HUES64 (cell line): ENCODE data around the gene ATXN3.

ENCODE experiments used
- H3K27ac ChIP-seq: 2 replicates; pipeline ENCODE4 v1.7.0; 2013; ENCODE audit warnings: low read depth, low read length, inconsistent platforms
- H3K27me3 ChIP-seq: 2 replicates; pipeline ENCODE4 v1.6.1; 2013; ENCODE audit warnings: mild to moderate bottlenecking, low read length; ENCODE audit not compliant: insufficient read depth
- H3K36me3 ChIP-seq: 2 replicates; pipeline ENCODE4 v1.6.1; 2013; ENCODE audit warnings: mild to moderate bottlenecking, low read length; ENCODE audit not compliant: insufficient read depth
- H3K4me1 ChIP-seq: 2 replicates; pipeline ENCODE4 v1.6.1; 2013; ENCODE audit warnings: mild to moderate bottlenecking, low read length, moderate library complexity; ENCODE audit not compliant: insufficient read depth
- H3K4me3 ChIP-seq: 2 replicates; pipeline ENCODE4 v1.5.1; 2013; ENCODE audit warnings: mild to moderate bottlenecking, low read length, moderate library complexity
- H3K9ac ChIP-seq: 2 replicates; pipeline ENCODE4 v1.6.1; 2013; ENCODE audit warnings: mild to moderate bottlenecking, low read depth, low read length
- H3K9me3 ChIP-seq: 2 replicates; pipeline ENCODE4 v1.6.1; 2013; ENCODE audit warnings: low read depth, low read length; ENCODE audit not compliant: insufficient read depth
- WGBS: fragments of 150-250, 120-280 bp; methylation state at CpG from one replicate; pipeline ENCODE4 v1.1.7; 2013; ENCODE audit warnings: missing lambda C conversion rate; 5-methylcytosine and 5-hydroxymethylcytosine counted together

The ATXN3 gene

GRCh38 chr14:92035890-92036289 is 70.5 kb downstream of the ATXN3 start:
- no peaks in the 10 kb centered on the region for H3K27me3 ChIP-seq
- no peak overlapping the region for H3K4me3 ChIP-seq

GRCh38 chr14:92033906-92034687 is 72.3 kb downstream of the ATXN3 start:
- H3K27ac ChIP-seq: no peak overlapping the region
- peaks cover 25% of the 10 kb centered on the region for H3K36me3 ChIP-seq
- 97% methylated on average over 10 of the region's 11 CpGs for WGBS
- peaks cover 10% of the 10 kb centered on the region for H3K9me3 ChIP-seq
- no peak overlapping the region for H3K9ac ChIP-seq
- H3K4me1 ChIP-seq: peaks cover 10% of the 10 kb centered on the region
- H3K27me3 ChIP-seq: no peaks in the 10 kb centered on the region
- H3K4me3 ChIP-seq: no peak overlapping the region

More at GRCh38 chr14:92035890-92036289, 70.5 kb downstream of the ATXN3 start:
- H3K27ac ChIP-seq: no peak overlapping the region
- WGBS: 85% methylated on average over 1 of the region's 1 CpG
- H3K9me3 ChIP-seq: peaks cover 10% of the 10 kb centered on the region
- H3K4me1 ChIP-seq: peaks cover 12% of the 10 kb centered on the region
- H3K9ac ChIP-seq: no peak overlapping the region
- H3K36me3 ChIP-seq: peaks cover 21% of the 10 kb centered on the region

DNA sequence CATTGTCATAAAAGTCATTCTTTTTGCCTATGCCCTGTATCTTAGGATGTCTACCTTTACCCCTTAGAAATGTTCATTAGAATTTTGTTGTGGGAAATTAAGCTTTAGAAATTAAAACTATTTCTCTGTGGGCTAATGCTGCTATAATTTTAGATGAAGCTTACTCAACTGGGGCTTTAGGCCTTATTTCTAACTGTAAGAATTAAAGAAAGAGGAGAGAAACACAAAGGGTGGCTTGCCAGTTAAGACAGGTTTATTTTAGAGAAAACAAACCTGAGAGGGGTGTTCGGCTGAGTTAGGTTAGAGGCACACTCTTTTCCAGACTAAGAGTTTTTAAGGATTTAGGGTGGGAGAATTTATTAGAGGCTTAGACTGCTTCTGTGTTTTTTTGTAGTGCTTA is 72.9 kb downstream of the ATXN3 start:
- Histone ChIP-seq H3K9me3 (peaks cover 10% of the 10 kb centered on the region), H3K9ac (no peak overlapping the region), H3K27ac (no peak overlapping the region), H3K27me3 (no peaks in the 10 kb centered on the region), H3K36me3 (peaks cover 25% of the 10 kb centered on the region), H3K4me1 (peaks cover 7% of the 10 kb centered on the region; the same call in 1 of the 2 replicates), H3K4me3 (no peak overlapping the region)
- 99% methylated on average over 1 of the region's 1 CpG for WGBS

DNA sequence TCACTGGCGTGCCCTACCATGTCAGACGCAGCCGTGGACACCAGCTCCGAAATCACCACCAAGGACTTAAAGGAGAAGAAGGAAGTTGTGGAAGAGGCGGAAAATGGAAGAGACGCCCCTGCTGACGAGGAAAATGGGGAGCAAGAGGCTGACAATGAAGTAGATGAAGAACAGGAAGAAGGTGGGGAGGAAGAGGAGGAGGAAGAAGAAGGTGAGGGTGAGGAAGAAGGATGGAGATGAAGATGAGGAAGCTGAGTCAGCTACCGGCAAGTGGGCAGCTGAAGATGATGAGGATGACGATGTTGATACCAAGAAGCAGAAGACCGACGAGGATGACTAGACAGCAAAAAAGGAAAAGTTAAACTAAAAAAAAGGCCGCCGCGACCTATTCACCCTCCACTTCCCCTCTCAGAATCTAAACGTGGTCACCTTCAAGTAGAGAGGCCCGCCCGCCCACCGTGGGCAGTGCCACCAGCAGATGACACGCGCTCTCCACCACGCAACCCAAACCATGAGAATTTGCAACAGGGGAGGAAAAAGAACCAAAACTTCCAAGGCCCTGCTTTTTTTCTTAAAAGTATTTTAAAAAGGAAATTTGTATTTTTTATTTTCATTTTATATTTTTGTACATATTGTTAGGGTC is 79.7 kb downstream of the ATXN3 start:
- 95% methylated on average over 20 of the region's 21 CpGs for WGBS
- H3K36me3 ChIP-seq: peaks cover 42% of the 10 kb centered on the region
- H3K27ac ChIP-seq: no peak overlapping the region
- H3K9ac ChIP-seq: no peak overlapping the region
- H3K9me3 ChIP-seq: no peaks in the 10 kb centered on the region
- H3K27me3 ChIP-seq: no peaks in the 10 kb centered on the region
- H3K4me1 ChIP-seq: no peaks in the 10 kb centered on the region
- H3K4me3 ChIP-seq: no peak overlapping the region

GRCh38 chr14:92022036-92022435 is 84.3 kb downstream of the ATXN3 start:
- H3K36me3 ChIP-seq: peaks cover 64% of the 10 kb centered on the region
- 88% methylated on average over 1 of the region's 1 CpG for WGBS

DNA sequence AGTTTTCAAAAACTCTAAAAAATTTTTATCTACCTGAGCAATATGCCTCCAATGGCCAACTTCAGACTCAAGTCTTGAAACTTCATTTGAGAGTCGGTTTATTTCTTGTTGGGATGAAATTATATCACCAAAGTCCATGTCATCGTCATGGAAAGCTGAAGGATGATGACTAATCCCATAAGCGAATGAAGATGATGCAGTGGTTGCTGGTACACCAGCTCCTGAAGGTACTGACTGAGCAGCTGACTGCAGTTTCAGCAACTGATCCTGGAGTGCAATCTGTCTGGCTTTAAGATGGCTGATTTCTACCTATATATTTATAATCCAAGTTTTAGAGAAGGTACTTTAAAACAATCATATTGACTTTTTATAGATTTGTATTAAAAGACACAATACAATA is 84.9 kb downstream of the ATXN3 start:
- Histone ChIP-seq H3K9me3 (no peaks in the 10 kb centered on the region), H3K4me1 (no peaks in the 10 kb centered on the region), H3K4me3 (no peak overlapping the region), H3K9ac (no peak overlapping the region), H3K36me3 (peaks cover 69% of the 10 kb centered on the region), H3K27me3 (no peaks in the 10 kb centered on the region), H3K27ac (no peak overlapping the region)
- 95% methylated on average over 3 of the region's 3 CpGs for WGBS

More at GRCh38 chr14:92022036-92022435, 84.3 kb downstream of the ATXN3 start:
- Histone ChIP-seq H3K9me3 (no peaks in the 10 kb centered on the region), H3K9ac (no peak overlapping the region), H3K4me1 (no peaks in the 10 kb centered on the region), H3K4me3 (no peak overlapping the region), H3K27ac (no peak overlapping the region), H3K27me3 (no peaks in the 10 kb centered on the region)

GRCh38 chr14:92014040-92014439 is 92.3 kb downstream of the ATXN3 start:
- H3K36me3 ChIP-seq: peaks cover 73% of the 10 kb centered on the region
- no peak overlapping the region for H3K9ac ChIP-seq
- no peak overlapping the region for H3K4me3 ChIP-seq
- no peaks in the 10 kb centered on the region for H3K27me3 ChIP-seq
- H3K9me3 ChIP-seq: no peaks in the 10 kb centered on the region
- H3K27ac ChIP-seq: no peak overlapping the region
- H3K4me1 ChIP-seq: no peaks in the 10 kb centered on the region

- Histone ChIP-seq H3K9me3 (no peaks in the 10 kb centered on the region), H3K27me3 (no peaks in the 10 kb centered on the region), H3K27ac (no peak overlapping the region), H3K9ac (no peak overlapping the region), H3K4me3 (no peak overlapping the region), H3K4me1 (no peaks in the 10 kb centered on the region), H3K36me3 (peaks cover 77% of the 10 kb centered on the region)
- 95% methylated on average over 3 of the region's 4 CpGs for WGBS
Measured at GRCh38 chr14:92012121-92012748, 94.1 kb downstream of the ATXN3 start.

DNA sequence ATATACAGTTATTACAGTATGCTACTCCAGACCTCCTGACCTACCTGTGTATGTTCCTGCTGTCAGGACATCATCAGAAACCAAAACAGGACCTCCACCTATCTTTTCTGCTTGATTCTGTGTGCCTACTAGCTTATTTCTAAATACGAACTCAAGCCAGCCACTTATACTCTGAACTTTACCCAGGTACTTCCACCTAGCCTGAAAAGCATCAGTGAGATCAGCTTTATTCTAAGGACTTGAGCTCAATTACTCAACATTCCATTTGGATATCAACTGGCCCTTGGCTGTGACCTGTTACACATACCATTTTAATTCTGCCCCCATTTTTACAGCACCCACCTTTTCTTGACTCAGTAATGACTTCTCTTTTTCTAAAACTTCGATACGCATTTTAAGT is 95.7 kb downstream of the ATXN3 start:
- H3K27ac ChIP-seq: no peak overlapping the region
- peaks cover 74% of the 10 kb centered on the region for H3K36me3 ChIP-seq
- no peaks in the 10 kb centered on the region for H3K4me1 ChIP-seq
- H3K27me3 ChIP-seq: no peaks in the 10 kb centered on the region
- no peaks in the 10 kb centered on the region for H3K9me3 ChIP-seq
- no peak overlapping the region for H3K4me3 ChIP-seq
- WGBS: 94% methylated on average over 3 of the region's 3 CpGs
- no peak overlapping the region for H3K9ac ChIP-seq

GRCh38 chr14:92009604-92010003 is 96.8 kb downstream of the ATXN3 start:
- WGBS: 100% methylated on average over 1 of the region's 1 CpG
- H3K36me3 ChIP-seq: peaks cover 76% of the 10 kb centered on the region
- no peaks in the 10 kb centered on the region for H3K9me3 ChIP-seq
- H3K27me3 ChIP-seq: no peaks in the 10 kb centered on the region
- no peak overlapping the region for H3K27ac ChIP-seq
- H3K4me3 ChIP-seq: no peak overlapping the region
- H3K4me1 ChIP-seq: no peaks in the 10 kb centered on the region
- no peak overlapping the region for H3K9ac ChIP-seq
